ENCODE data around the gene OPTC.

OPTC gene

DNA sequence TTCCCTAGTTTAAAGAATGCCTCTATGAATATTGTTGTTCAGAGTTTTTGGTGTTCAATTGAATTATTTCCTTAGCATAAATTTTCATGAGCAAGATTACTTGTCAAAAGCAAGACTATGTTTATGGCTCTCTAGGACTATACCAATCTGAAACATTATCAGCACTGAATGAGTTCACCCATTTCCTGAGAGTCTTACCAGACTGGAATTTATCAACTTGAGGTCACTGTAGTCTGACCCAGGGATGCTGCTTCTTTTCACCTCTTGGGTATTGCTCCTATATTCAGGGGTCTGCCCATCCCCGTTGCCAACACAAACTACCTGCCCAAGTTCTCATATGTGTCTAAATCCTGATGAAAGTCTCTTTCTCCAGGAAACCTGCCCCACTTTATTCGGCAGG, 42.6 kb downstream of the OPTC start:
- no peak for DNase-seq (ENCODE audit: low read depth)

DNA sequence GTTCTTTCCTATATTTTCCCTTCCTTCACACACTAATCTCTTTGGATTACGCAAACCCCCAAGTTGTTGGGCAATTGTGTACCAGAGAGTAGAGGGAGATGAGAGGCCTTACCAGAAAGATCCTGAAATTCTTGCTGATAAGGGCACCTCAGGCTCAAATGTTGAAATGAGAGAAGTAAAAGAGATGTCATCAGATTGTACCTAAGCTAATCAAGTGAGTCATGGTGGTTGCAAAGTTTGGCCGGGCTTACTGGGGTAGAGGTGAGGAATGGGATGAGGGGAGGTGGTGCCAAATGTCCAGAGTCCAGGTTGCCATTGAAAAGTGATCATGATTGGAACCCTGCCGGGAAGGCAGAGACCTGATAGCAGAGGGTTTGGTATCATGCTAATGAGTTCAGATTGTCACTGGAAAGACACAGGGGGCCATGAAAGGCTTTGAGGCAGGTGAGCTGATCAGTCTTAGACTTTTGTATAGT, 43.1 kb downstream of the OPTC start:
- no peak for DNase-seq (ENCODE audit: low read depth)

DNA sequence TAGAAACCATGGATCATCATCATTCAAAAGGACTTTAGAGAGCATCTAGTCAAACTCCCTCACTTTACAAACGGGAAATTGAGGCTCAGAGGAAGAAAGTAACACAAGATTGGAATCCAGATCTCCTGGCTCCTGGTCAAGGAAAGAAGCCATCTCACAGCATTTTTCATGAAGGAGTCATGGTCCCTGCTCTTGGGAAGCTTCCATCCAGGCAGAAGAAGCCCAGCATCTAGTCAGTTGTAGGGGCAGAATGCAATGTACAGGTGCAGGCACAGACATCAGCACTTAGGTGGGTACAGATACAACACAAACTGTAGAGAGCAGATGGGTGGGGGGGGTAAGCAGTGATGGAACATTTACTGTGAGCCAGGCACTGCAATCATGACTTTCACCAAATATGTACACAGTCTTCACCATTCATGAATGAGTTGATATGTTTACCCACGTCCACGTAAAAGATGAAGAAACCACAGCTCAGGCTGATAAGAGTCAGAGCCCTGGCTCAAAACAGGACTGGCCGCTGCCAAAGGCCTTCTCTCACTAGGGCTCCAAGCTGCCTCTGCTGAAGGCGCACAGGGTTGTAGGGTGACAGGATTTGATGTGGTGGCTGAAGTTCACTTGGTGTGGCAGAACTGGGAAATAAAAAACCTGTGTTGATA, 44.0 kb downstream of the OPTC start:
- no peak for DNase-seq (ENCODE audit: low read depth)

DNA sequence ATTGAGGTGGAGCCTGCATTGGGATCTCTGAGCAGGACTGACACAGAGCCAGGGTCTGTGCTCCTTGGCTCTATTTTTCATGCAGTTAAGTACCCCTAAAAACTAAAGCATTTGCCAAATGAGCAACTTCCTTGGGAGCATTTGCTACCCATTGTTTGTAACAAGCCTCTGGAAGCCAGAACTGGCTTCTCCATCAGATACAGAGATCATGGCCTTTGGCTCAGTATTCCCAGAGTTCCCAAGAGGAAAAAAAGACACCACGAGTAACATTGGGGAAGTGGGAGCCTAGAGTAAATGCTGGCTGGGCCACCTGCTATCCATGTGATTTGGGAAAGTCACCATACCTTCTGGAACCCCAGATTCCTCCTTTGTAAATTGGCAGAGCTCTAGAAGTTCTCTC, 44.8 kb downstream of the OPTC start:
- DNase-seq (ENCODE audit: low read depth) = no peak

DNA sequence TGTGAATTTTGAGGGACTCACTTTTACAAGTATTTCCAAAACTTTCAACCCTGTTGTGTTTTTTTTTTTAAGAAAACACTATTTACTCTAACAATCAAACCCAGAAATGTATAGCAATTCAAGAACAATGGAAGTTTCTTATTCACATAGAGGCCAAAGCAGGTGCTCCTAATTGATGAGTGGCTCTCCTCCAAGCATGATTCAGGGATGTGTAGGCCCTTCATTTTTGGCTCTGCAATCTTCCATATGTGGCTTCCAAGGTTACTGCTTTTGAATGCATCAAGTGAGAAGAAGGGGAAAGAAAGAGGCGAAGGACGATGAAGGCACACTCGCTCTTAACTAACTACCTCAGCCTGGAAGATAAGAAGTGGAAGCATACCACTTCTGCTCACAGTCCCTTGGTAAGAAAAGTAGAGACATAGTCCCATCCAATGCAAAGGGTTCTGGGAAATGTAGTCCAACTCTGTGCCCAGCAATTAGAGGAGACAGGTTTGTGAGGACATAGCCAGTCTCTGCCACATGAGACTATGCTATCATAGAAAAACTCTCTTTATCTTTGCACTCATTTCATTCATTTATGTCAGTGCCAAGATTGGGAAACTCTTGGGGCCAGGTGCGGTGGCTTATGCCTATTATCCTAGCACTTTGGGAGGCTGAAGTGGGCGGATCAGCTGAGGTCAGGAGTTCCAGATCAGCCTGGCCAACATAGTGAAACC, 46.0 kb downstream of the OPTC start:
- no peak for DNase-seq (ENCODE audit: low read depth)

DNA sequence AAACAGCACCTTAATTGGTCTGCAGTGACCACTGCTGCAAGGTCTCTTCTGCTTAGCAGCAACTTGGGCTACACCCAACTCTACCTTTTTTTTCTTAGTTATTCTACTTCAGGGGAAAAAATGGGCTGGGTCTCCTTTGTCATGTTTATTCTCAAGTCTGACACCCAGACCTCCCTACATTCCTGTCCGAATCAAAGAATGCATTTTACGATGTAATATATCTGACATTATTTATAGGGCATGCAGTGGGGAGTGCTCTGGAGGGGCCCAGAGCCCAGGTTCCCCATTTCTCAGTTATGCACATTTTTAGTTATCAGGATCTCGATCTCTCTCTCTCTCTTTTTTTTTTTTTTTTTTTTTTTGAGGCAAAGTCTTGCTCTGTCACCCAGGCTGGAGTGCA, 50.5 kb downstream of the OPTC start:
- DNase-seq (ENCODE audit: low read depth) = no peak

DNA sequence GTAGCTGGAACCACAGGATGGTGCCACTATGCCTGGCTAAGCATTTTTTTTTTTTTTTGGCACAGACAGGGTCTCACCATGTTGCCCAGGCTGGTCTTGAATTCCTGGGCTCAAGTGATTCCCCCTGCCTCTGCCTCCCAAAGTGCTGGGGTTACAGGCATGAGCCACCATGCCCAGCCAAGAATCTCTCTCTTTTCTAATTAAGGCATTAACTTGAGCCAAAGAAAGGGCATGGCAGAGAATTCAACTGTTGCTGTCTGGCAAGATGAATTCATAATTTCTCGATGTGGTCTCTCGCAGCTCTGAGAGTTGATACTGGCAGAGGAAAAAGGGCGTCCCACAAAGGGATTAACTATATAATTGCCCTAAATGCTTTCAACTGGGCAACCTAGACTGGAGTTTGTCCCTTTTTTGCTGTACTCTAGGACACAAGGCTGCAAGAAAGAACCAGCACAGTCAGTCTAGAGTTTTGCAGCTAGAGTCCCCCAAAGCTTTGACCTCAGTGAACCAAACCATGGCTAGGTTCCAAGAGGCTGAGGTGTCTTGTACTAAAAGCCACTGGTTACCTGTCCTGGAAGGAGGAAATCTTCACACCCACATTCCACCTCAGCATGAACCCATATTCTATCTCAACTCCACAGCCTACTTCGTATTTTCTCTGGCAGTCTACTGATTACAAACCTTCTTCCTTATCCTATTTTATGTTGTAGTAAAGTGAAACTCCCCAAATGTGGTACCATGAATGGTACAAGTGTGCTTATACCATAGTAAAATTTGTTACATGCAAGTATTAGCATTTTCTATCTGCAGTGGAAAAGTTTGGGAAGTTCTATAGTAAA, 51.2 kb downstream of the OPTC start:
- DNase-seq (ENCODE audit: low read depth) = no peak

DNA sequence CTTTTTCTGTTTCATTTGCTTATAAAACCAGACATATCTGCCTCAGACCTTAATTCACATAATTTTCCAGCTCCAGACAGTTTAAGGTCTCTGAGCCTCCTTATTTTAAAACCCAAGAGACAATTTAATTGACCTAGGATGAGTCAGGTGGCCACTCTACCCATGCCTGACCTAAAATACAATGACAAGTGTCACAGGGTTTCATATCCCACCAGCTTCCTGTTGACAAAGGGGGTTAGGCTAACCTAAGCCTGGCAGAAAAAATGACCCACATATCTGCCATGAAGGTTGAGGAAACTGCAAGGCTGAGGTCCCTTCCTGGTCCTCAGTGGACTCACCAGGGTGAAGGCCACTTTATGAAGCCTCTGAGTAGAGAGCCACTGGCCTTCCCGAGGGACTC, 52.3 kb downstream of the OPTC start:
- DNase-seq (ENCODE audit: low read depth) = no peak

DNA sequence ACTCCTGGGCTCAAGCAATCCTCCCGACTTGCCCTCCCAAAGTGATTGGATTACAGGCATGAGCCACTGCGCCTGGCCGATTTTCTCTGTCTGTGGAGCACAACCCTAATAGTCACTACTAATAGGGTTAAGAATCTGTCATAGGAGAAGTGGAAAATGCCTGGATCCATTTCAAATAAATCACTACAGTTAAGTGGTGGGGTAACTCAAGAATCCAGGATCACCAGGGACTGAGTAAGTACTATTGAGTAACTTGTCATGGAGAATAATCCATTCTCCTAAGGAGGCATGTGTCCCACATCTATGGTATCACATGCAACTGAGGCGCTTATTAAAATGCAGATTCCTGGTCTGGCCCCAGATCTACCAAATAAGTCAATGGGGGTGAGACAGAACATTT, 53.2 kb downstream of the OPTC start:
- DNase-seq (ENCODE audit: low read depth) = no peak

DNA sequence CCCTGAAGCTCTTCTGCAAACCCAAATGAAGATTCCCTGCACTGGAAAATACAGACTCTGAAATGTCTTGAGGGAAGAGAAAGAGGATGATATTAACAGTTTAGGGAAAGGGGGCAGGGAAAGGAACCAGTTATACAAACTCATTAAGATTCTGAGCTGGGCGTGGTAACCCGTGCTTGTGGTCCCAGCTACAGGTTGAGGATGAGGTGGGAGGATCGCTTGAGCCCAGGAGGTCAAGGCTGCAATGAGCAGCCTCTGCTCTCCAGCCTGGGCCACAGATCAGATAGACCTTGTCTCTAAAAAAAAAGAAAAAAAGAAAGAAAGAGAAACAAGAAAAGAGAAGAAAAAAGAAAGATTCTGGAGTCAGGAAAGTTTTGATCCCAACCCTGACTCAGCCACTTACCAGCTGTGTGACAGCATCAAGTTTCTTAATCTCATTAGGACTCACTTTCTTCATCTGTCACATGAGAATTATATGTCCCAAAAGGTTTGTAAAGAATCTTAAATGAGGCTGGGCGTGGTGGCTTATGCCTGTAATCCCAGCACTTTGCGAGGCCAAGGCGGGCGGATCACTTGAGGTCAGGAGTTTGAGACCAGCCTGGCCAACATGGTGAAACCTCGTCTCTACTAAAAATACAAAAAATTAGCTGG, 53.9 kb downstream of the OPTC start:
- no peak for DNase-seq (ENCODE audit: low read depth)

DNA sequence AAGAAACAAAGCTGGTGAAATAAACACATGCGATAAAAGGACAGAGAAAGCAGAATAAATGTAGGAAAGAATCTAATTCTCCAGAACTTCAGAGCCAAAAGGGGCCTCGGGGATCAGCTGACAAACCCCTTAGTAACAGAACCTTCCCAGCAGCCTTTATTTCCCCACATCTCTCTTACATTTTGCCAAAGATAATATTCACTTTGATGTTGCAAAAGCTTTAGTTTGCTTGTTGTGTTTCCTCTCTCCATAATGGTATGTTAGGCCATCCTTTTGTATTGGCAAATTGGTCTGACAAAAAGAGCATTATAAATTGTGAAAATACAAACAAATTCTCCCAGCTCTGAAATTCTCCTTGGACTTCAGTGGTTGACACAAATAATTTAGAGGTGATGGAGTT, 54.9 kb downstream of the OPTC start:
- no peak for DNase-seq (ENCODE audit: low read depth)

DNA sequence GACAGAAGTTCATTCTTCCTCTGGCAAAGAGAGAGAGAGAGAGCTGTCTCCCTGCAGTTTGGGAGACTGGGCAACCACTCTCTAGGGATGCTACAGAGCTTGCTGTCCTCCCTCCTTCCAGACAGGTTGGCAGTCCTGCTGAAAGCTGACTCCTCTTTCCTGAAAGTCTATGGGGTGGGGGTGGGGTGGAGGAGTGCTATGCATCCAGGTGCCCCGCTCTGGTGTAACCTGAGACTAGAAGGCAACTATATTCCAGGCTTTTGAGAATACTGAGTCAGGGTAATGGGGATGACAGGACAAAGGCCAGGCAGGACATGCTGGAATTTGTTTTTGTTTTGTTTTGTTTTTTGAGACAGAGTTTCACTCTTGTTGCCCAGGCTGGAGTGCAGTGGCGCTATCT, 55.4 kb downstream of the OPTC start:
- DNase-seq (ENCODE audit: low read depth) = no peak

DNA sequence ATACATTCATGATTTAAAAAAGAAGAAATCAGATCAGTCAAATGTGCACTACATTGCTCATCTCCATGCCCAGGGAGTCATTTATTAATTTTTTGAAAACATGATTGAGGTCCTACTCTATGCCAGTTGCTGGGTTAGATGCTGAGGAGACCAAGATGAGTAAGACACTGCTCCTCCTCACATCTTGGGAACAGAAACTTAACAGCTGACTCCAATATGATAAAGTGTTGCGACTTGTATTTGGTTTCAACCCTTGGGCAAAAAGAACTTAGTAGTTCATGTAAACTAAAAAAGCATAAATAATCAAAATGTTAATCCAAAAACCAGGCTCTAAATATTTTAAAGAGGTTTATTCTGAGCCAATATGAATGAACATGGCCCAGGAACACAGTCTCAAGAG, 56.9 kb downstream of the OPTC start:
- no peak for DNase-seq (ENCODE audit: low read depth)

DNA sequence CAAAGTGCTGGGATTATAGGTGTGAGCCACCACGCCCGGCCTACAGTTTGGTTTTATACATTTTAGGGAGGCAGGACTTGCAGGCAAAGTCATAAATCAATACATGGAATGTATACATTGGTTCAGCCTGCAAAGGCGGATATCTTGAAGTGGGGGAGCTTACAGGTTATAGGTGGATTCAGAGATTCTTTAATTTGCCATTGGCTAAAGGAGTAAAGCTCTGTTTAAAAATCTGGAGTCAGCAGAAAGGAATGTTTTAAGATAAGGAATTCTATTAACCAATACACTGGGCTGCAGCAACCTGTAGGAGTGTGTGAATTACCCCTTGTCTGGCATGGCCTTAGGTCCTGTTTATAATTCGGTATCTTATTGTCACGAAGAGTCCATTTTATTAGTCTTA, 57.6 kb downstream of the OPTC start:
- DNase-seq (ENCODE audit: low read depth) = no peak

DNA sequence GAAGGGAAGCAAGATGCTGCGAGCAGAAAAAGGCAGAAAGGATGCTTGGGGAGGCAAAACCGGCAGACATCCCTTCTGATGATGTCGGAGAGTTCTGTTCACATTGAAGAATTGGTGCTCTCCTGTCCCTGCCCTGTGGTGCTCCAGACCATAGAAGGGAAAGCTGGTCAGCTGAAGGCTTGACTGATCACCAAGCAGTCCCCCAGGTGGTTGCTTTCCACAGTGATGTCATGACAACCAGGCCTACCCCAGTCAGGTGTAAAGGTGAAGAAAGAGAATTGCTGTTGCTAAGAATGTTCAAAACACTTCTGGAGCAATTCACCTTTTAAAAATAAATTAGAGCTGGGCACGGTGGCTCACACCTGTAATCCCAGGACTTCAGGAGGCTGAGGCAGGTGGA, 59.5 kb downstream of the OPTC start:
- no peak for DNase-seq (ENCODE audit: low read depth)

DNA sequence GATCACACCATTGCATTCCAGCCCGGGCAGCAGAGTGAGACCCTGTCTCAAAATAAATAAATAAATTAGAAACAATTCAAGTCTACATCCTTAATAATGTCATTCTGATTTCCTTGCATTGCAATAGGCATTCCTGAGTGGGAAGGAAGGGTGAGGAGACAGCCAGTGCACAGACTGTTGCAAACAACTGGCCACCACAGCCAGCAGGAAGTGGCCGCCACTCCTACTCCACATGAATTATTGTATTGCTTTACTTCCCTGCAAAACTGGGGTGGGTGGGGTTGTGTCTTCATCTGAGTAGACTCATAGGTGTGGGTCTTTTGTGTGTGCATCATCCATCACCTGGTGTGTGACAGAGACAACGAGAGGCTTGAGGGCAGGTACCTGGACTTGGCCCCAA, 60.1 kb downstream of the OPTC start:
- no peak for DNase-seq (ENCODE audit: low read depth)

DNA sequence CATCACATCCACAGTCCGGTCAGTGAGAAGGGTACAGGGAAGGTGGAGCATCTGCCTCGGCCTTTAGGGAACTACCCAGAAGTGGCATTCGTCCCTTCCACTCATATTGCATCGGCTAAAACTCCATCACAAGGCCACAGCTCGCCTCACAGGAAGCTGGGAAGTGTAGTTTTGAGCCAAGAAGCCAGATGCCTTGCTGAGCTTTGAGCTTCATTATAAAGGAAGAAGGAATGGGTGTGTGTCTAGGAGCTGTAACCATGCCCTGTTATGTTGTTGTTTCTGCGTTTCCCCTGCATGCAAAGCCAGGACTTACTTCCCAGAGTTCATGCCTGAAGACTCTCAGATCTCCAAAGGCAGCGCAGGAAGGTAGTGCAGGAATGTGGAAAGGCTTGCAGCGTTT, 61.1 kb downstream of the OPTC start:
- no peak for DNase-seq (ENCODE audit: low read depth)

DNA sequence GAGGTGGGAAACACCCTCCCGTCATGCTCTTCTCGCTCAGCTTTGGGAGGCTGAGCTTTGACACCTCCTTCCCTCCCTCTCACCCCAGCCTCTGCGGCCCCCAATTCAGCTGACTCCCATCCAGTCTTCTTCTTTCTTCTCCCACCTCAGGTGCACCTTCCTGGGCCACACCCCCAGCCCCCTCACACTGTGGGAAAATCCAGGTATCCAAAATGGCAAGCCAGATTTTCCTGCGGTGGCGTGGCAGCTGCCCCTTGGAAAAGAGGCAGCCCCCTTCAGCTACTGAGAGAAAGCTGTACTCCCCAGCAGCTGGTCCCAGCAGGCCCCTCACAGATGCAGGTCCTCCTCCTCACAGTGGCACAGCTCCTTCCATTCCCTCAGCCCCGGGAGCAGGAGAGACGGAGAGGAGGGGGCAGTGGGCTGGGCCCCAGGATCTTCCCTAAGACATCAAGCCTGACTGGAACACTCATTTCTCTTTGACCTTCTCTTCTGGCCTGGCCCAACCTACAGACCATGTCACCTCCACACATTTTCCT, 61.6 kb downstream of the OPTC start:
- DNase-seq (ENCODE audit: low read depth) = no peak

DNA sequence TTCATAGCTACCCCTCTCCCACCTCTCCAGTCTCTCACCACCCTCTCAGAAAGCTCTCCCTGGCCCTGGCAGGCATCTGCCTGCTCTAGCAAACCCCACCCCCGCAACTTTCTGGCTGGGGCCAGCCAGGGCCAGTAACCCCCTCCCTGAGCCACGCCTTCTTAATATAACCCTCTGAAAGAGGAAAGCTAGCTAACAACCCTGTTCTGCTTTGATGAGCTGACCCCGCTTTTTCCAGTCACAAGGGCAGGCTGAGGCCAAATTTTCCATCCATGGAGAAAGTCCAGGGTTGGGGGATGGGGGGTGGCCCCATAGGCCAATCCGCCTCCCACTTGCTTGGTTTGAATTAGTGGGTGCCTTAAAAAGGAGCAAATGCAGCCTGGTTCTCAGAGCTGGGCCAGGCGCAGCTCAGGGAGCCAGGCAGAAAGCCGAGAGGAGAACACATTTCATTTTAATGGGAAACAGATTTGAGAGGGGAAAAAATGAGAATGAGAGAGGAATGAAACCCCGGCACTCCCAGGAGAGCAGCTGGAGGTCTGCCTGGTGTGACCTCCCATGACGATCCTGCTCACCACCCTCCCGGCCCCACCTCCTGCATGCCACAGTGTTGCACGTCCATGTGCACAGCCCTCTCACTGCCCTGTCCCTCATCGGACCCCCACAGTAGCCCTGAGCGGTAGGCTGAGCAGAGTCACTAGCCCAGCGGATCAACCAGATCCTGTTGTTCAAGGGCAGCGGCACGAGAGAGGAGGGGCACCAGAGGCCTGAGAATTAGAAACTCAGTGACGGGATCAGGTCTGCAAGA, 62.3 kb downstream of the OPTC start:
- no peak for DNase-seq (ENCODE audit: low read depth)

DNA sequence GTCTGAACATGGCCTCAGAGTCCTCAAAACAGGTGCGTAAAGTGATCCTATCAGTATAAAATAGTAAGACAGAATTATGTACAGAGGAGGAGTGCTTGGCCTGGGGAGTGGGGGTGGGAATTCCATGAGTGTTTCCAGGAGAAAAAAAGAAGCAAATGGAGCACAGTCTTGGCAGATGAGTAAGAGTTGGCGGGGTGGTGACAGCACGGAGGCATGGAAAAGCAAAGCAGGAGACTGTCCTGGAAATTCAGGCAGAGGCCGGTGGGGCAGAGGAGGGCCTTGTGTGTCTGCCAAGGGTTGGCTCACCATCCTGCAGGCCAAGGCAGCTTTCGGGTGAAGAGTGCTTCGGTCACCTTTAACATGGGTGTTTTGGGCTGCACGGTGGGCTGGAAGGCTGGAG, 63.4 kb downstream of the OPTC start:
- no peak for DNase-seq (ENCODE audit: low read depth)

DNA sequence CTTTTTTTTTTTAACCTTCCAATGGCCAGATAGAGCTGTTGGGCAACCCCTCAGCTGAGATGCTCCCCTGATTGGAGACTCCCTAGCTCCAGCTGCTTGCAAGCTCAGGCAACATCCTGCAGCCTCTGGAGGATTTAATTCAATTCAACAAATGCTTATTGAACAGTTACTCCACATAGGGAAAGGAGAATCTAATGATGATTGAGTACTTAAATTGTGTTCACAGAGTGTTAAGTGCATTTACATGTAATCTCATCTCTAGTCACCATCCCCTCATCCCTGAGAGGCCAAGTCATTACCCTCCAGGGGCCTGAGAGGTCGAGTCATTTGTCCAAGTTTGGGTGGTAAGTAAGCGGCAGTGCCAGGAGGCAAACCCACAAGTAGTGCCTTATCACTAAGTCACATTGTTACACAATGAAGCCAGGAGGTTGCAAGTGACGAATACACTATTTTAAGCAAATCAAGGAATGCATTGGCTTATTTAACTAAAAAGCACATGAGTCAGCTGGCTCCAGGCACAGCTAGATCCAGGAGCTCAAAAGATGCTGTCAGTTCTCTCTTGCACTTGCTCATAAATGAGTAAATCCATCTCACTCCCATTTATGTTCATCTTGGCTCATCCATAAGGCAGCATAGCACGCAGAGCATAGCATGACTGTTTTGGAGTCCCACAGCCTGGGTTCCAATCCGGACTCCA, 64.3 kb downstream of the OPTC start:
- no peak for DNase-seq (ENCODE audit: low read depth)

Measured in stimulated activated CD8-positive, alpha-beta memory T cell treated with anti-CD3 and anti-CD28 coated beads, Interleukin-12 subunit alpha, Interleukin-12 subunit beta, amount 100 ng/mL, for 1 hour (primary cell).